ENCODE measurements around the gene KIF3B. TPM values are rescaled to one million over a fixed set of nuclear protein-coding genes. Genes with fewer than 3 reads are reported as not detected.

The KIF3B gene
- total and polyA plus RNA-seq, 2 of the 13 experiments (the other 11 are each of a cell fraction or from before 2014, with no cell fraction given), result 23.6 to 28.8 TPM

- TF ChIP-seq ZNF7 (CRISPR knock-in tag; IDR thresholded peaks at IDR 0.05) (0 out of 2 replicates have a peak, but pooled peaks have one; percentile 2), ZNF550 (CRISPR knock-in tag; IDR thresholded peaks at IDR 0.05; ENCODE audit: borderline replicate concordance) (no peak; the same call in 1 of the 2 replicates), DPF2 (CRISPR knock-in tag; IDR thresholded peaks at IDR 0.05; ENCODE audit: borderline replicate concordance, low read depth) (no peak; the same call in 1 of the 2 replicates), ZBTB2 (CRISPR knock-in tag; IDR thresholded peaks at IDR 0.05; ENCODE audit: low read depth) (peak; percentile 99), MED13 (CRISPR knock-in tag; IDR thresholded peaks at IDR 0.05) (peak; percentile 94), GPBP1L1 (CRISPR knock-in tag; IDR thresholded peaks at IDR 0.05) (no peak), MTERF4 (CRISPR knock-in tag; IDR thresholded peaks at IDR 0.05) (peak; percentile 53; the same call in 1 of the 2 replicates), XRCC5 (optimal IDR thresholded peaks at IDR 0.05; ENCODE audit: low read length) (peak; percentile 98), ZNF12 (CRISPR knock-in tag; IDR thresholded peaks at IDR 0.05) (peak; percentile 72), ZNF724P (CRISPR knock-in tag; IDR thresholded peaks at IDR 0.05; ENCODE audit: borderline replicate concordance) (peak; percentile 94; the same call in 1 of the 2 replicates), ZNF512 (CRISPR knock-in tag; IDR thresholded peaks at IDR 0.05) (peak; percentile 78; the same call in 1 of the 2 replicates), FOSL1 (CRISPR knock-in tag; IDR thresholded peaks at IDR 0.05; ENCODE audit: borderline replicate concordance) (no peak), MBNL3 (CRISPR knock-in tag; conservative IDR thresholded peaks at IDR 0.05) (no peak), HMG20B (CRISPR knock-in tag; conservative IDR thresholded peaks at IDR 0.05) (peak; percentile 65; the same call in 1 of the 2 replicates), ZBTB33 (CRISPR knock-in tag; IDR thresholded peaks at IDR 0.05) (peak; percentile 72; the same call in 1 of the 2 replicates), ZNF224 (CRISPR knock-in tag; IDR thresholded peaks at IDR 0.05) (peak; percentile 98; the same call in 1 of the 2 replicates), JUN (CRISPR knock-in tag; IDR thresholded peaks at IDR 0.05) (peak; percentile 59; the same call in 1 of the 2 replicates), ERF (CRISPR knock-in tag; IDR thresholded peaks at IDR 0.05) (peak; percentile 97; the same call in 1 of the 2 replicates), ZSCAN21 (CRISPR knock-in tag; IDR thresholded peaks at IDR 0.05; ENCODE audit: borderline replicate concordance) (peak; percentile 92)
Observed at GRCh38 chr20:32357869-32358631, 80.6 kb downstream of the KIF3B start, which contains the start of gene ASXL1 (continued).
